ENCODE data around the gene HPF1.

The HPF1 gene

DNA sequence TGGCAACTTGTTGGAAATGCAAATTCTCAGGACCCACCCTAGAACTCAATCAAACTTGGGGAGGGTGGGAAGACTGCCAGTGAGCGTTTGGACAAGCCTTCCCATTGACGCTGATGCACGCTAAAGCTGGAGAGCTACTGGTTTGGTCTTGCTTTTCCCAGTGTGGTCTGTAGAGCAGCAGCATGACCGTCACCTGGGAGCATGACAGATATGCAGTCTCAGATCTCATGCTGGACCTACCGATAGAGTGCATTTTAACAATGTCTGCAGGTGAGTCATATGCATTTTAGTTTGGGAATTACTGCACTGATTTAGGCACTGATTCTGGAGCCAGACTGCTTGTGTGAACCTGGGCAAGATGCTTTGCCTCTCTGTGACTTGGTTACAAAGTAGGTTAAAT is 27.2 kb downstream of the HPF1 start:
- DNase-seq = no peak

DNA sequence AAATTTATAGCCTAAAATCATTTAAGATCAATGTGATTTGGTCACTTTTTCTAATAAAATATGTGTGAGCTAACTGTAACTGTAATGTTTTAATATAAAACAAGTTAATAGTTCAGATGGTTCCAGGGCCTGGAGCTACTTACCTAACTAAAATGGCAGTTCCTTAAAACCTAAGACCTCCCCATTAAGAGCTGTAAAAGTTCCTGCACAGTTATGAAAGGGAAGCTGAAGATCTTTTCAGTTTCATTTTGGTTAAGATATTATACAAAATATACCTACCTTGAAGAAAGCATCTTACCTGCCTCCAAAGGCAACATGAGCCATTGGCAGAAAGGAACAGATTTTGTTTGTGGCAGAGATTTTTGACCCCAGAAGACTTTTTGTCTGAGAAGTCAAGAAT is 30.1 kb downstream of the HPF1 start:
- DNase-seq = no peak

DNA sequence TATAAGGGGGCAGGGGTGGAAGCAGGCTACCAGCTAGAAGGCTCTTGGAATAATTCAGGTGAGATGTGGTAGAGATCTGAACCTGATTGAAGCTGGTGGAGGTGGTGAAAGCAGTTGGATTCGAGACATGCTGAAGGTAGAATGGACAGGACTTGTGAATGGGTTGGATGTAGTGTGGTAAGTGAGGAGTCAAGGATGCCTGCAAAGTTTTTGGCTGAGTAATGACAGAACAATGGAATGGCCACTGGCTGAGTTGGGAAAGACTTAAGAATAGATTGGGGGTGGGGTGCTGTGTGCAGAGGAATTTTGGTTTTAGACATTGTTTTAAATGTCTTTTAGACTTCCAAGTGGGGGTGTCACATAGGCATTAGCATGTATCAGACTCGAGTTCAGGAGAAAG is 33.5 kb downstream of the HPF1 start:
- no peak for DNase-seq

DNA sequence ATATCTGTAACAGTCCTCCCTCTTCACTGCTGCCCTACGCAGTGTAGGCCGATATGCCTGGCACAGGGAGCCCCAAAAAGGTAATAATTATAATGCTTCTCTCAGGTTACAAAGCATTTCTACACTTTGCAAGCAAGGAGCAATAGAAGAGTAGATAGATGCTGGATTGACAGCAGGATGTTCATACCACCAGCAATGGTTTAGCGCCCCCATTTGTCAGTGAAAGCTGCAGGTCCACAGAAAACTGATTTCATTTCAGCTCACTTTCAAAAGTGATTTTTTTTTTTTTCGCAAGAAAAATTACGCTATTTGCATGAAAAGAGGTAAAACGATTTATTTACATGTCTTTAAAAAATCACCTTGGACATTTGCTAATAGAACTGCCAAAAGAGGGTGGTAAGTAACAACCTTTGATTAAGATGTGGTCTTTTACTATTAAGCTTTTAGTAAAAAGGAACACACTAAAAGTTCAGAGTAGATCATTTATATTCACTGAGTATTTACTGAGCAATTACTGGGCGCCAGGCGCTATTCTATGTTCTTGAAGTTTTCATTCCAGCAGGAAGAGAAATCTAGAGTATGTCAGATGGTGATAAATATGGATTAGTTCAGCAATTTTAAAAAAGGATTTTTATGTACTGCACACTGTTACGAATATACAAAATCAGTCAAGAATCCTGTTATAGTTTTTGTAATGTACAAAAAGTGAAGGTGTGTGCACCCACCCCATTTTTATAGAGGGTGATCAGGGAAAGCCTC is 34.4 kb downstream of the HPF1 start:
- DNase-seq = no peak

DNA sequence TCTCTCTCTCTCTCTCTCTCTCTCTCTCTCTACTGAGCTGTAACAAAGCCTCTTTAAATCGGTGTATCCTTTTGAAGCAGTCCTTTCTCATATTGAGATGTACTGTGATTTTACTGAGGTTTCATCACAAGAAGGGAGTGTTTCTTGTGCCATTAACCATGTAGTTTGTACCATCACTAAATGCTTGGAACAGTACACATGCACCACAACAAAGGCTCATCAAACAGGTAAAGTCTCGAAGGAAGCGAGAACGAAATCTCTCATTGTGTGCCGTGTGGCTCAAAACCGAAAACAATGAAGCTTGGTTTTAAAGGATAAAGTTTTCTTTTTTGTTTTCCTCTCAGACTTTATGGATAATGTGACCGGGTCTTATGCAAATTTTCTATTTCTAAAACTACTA is 37.2 kb downstream of the HPF1 start:
- no peak for DNase-seq

DNA sequence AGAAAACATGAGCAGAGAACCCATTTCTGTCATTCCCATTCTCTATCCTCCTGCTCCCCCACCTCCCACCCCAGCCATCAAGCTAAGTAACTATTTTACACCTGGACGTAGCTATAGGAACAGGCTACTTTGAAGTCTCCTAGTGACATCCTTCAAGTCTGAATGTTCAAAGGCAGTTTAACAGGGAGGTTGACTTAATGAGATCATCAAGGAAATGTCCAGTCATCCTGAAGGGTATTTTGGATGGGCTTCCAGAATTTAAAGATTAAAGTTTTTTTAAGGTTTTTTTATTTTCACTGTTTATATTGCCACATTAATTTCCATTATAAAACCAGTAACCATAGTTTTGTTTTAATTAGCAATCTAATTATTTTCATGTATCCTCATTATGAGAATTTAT is 41.1 kb downstream of the HPF1 start:
- no peak for DNase-seq

DNA sequence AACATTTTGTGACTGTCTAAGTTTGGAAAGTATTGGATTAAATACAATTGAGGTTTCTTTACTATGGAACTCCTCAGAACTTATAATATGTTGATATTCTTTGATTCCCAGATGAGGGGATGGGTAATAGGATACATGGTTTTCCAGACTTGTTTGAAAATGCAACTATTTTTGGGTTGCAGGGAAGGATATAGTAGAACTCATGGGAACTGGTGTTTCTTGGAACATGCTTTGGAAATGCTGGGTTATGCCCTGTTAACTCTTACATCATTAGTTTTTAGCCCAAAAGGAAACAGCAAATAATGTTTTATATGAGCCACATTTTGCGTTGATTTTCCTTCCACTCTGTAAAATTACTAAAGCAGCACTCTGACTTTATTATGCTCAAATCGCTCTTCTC is 41.9 kb downstream of the HPF1 start:
- no peak for DNase-seq

DNA sequence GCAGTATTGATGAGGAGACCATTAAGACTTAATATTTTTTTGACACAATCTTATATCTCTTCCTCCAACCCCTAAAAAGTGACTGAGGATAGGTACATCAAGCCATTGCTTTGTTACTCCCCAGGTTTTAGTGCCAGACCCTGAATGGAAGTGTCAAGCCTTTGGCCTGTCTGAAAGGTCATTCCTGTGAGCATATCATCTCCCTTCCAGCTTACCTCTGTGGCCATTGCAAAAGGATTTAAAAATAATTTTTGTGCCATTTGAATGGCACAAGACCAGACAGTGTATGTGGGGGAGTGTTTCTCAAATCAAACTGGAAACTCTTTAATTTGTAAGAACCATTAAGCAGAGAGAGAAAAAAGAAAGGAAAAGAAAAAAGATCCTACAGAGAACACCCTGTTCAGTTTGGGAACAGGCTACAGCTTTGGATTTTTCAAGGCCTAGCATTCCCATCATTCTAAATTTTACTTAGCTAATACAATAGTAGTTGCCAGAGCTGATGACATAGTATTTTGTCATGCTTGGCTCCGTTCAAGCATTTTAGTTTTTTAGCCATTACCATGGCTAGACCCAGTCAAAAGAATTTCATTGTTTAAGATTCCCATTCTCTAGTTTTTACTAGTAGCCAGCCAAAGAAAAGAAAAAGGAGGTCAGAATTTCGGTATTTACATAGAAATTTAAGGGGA is 49.6 kb downstream of the HPF1 start:
- no peak for DNase-seq

DNA sequence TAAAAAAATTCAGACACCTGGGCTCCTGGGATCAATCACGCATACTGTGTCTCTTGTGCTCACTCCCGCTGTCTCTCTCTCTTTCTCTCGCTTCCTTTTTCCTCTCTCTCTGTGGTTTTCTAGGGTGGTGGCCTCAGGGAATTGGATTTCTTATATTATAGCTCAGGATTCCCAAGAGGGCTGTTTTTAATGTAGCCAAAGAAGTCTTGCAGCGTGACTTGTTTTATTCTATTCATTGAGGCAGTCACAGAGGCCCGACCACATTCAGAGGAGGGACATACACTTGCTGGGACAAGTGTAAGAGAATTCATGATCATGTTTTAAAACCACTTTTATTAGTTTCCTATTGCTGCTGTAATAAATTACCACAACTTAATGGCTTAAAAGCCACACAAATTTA is 59.4 kb downstream of the HPF1 start:
- DNase-seq = no peak

DNA sequence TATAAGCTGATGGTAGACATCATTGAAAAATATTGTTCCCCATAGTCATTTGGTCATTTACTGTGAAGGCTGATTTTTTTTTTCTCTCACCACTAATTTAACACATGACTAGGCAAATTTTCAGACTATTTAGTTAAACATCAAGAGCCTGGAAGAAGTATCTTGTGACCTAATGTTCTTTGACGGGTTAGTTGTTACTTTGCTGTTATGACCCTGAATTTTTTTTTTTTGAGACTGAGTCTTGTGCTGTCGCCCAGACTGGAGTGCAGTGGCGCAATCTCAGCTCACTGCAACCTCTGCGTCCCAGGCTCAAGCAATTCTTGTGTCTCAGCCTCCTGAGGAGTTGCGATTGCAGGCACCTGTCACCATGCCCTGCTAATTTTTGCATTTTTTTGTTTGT is 67.0 kb downstream of the HPF1 start:
- DNase-seq = no peak

DNA sequence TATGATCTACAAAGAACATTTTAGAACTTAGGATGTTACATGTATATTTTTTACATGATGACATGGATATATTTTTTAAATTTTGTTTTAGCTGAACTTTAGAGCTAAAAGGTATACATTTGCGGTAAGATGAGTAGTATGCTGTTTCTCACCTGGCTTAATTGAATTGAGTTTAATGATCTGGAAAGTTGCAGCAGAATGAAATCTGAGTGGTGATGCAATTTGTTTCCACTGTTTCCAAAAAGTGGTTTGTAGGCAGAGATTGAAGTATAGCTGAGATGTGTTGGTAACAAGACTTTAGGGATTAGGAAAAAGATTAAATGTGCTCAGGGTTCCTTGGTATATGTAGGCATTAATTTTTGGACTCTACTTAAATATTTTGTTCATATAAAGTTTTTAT is 68.1 kb downstream of the HPF1 start:
- DNase-seq = no peak

DNA sequence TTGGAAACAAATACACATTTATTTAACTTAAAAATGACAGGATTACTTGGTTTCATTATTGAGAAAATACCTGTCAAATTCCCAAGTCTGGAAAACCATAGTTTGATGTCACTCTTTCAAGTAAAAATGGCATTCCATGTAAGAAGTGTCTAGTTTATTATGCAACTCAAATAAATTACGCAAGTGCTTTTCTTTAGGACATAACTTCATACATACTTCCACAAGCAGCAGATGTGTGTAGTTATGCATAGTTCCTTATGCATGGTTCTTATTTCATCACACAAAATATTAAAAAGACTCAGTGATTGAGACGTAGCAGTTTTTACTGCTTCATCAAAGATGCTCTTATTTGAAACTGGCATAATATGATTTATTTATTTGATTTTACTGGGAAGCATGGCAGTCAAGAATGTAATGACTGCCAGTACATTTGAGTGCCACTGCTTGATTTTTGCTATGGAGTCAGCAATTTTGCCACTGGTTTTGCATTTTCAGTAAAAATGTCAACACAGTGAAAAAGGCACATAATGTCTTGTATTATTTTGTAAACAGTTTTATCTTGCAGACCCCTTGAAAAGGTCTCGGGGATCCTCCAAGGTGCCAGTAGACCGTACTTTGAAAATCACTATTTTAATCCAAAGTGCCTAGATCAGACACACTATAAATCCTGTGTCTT is 75.2 kb downstream of the HPF1 start:
- no peak for DNase-seq

Measured in DMS153 (cell line).